WTC11 (cell line): ENCODE results near the gene TM7SF3.

ENCODE experiments used
- CTCF ChIP-seq: fragments of 200-600 bp; IDR thresholded peaks from 2 replicates; pipeline ENCODE4 v1.8.0; 2022; ENCODE audit warnings: antibody characterized with exemption
- E2F5 ChIP-seq: sonication (generic); formaldehyde crosslinking; IDR thresholded peaks from 2 replicates; pipeline ENCODE4 v1.8.1; 2022; ENCODE audit warnings: mild to moderate bottlenecking, moderate library complexity, missing genetic modification reagents
- ELF4 ChIP-seq: sonication (generic); formaldehyde crosslinking; IDR thresholded peaks from 2 replicates; pipeline ENCODE4 v1.8.1; 2022; ENCODE audit warnings: low read depth, mild to moderate bottlenecking, moderate library complexity, missing genetic modification reagents
- FOXP1 ChIP-seq: sonication (generic); formaldehyde crosslinking; IDR thresholded peaks from 2 replicates; pipeline ENCODE4 v1.8.0; 2022; ENCODE audit warnings: missing genetic modification reagents, mild to moderate bottlenecking, moderate library complexity, borderline replicate concordance
- MAX ChIP-seq: sonication (generic); formaldehyde crosslinking; IDR thresholded peaks from 2 replicates; pipeline ENCODE4 v1.8.0; 2022; ENCODE audit warnings: mild to moderate bottlenecking, missing genetic modification reagents
- NFYB ChIP-seq: sonication (generic); formaldehyde crosslinking; conservative IDR thresholded peaks from 2 replicates; pipeline ENCODE4 v1.8.0; 2022; ENCODE audit warnings: low read depth, missing genetic modification reagents
- TEAD1 ChIP-seq: sonication (generic); formaldehyde crosslinking; IDR thresholded peaks from 2 replicates; pipeline ENCODE4 v1.8.0; 2022; ENCODE audit warnings: mild to moderate bottlenecking, missing genetic modification reagents
- USF1 ChIP-seq: sonication (generic); formaldehyde crosslinking; IDR thresholded peaks from 2 replicates; pipeline ENCODE4 v1.8.0; 2022; ENCODE audit warnings: mild to moderate bottlenecking, missing genetic modification reagents
- TF ChIP-seq, protein P1 (sequence below): sonication (generic); formaldehyde crosslinking; IDR thresholded peaks from 2 replicates; pipeline ENCODE4 v1.8.1; 2023; ENCODE audit warnings: mild to moderate bottlenecking, missing genetic modification reagents

- TF ChIP-seq CTCF: no peak
- no peak for TF ChIP-seq MAX (CRISPR knock-in tag)
- no peak for TF ChIP-seq FOXP1
- TF ChIP-seq NFYB (CRISPR knock-in tag): no peak
- TF ChIP-seq, protein P1, sequence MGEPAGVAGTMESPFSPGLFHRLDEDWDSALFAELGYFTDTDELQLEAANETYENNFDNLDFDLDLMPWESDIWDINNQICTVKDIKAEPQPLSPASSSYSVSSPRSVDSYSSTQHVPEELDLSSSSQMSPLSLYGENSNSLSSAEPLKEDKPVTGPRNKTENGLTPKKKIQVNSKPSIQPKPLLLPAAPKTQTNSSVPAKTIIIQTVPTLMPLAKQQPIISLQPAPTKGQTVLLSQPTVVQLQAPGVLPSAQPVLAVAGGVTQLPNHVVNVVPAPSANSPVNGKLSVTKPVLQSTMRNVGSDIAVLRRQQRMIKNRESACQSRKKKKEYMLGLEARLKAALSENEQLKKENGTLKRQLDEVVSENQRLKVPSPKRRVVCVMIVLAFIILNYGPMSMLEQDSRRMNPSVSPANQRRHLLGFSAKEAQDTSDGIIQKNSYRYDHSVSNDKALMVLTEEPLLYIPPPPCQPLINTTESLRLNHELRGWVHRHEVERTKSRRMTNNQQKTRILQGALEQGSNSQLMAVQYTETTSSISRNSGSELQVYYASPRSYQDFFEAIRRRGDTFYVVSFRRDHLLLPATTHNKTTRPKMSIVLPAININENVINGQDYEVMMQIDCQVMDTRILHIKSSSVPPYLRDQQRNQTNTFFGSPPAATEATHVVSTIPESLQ (CRISPR knock-in tag): no peak
- no peak for TF ChIP-seq TEAD1
- no peak for TF ChIP-seq USF1 (CRISPR knock-in tag)
- no peak for TF ChIP-seq ELF4 (CRISPR knock-in tag)
- TF ChIP-seq E2F5 (CRISPR knock-in tag): no peak
Observed at GRCh38 chr12:26989873-26990272, 24.3 kb downstream of the TM7SF3 start.
